Measurements from ENCODE around the gene GCG. TPM values are rescaled to one million over a fixed set of nuclear protein-coding genes. Genes with fewer than 3 reads are reported as not detected.

The GCG gene
- total and polyA plus RNA-seq, 2 of the 8 experiments (the other 6 are each of a cell fraction or from before 2014, with no cell fraction given): not detected

- Histone ChIP-seq H3K27ac (ENCODE audit: low read depth, low read length) (no peak overlapping the region), H2BK20ac (ENCODE audit: low read length) (no peak overlapping the region), H2AK5ac (ENCODE audit: low read depth, low read length) (no peak overlapping the region), H3K27me3 (replicated peaks in 1 of 4; ENCODE audit: control insufficient read depth in 3 of 4, extremely low read depth in 1 of 4, insufficient read depth in 3 of 4, low read length in 3 of 4) (no peaks in the 10 kb centered on the region), H4K20me1 (replicated peaks in 1 of 2; ENCODE audit: control insufficient read depth in 1 of 2, insufficient read depth in 2 of 2, low read length in 2 of 2) (no peaks in the 10 kb centered on the region), H2BK15ac (ENCODE audit: low read length) (no peak overlapping the region), H2BK5ac (ENCODE audit: low read depth, low read length) (no peak overlapping the region), H3K9ac (replicated peaks in 1 of 4; ENCODE audit: extremely low read depth in 1 of 4, low read depth in 3 of 4, low read length in 3 of 4) (no peak overlapping the region), H2BK120ac (replicated peaks; ENCODE audit: low read depth, low read length) (no peak overlapping the region), H3K23me2 (ENCODE audit: low read depth, low read length) (no peaks in the 10 kb centered on the region), H3K4ac (replicated peaks; ENCODE audit: insufficient read length, low read depth, low read length) (no peak overlapping the region), H3K4me3 (ENCODE audit: extremely low read depth in 1 of 4, insufficient read depth in 2 of 4, low read depth in 3 of 4, low read length in 4 of 4) (no peak overlapping the region), H3K4me1 (replicated peaks in 1 of 4; ENCODE audit: control insufficient read depth in 3 of 4, insufficient read depth in 4 of 4, low read length in 3 of 4) (peaks cover 0 to 6% (median 3%) of the 10 kb centered on the region in 4 experiments; a peak in 3 of 7 replicates), H3K79me2 (ENCODE audit: control insufficient read depth in 1 of 2, insufficient read depth in 2 of 2, low read length in 2 of 2) (no peaks in the 10 kb centered on the region), H3K18ac (ENCODE audit: extremely low read depth, low read length) (no peak overlapping the region), H3K9me3 (ENCODE audit: insufficient read depth in 2 of 2, low read depth in 1 of 2, low read length in 1 of 2) (0 out of 4 replicates have a peak, but pooled peaks cover 0 to 6% of the 10 kb centered on the region in 2 experiments), H3K36me3 (ENCODE audit: control insufficient read depth in 2 of 4, insufficient read depth in 4 of 4, low read length in 3 of 4) (no peaks in the 10 kb centered on the region; a peak in 1 of 8 replicates), H4K5ac (ENCODE audit: insufficient read length, low read depth, low read length) (no peak overlapping the region), H2AFZ (ENCODE audit: low read length) (no peak overlapping the region), H3K56ac (replicated peaks; ENCODE audit: insufficient read length, low read depth, low read length) (no peak overlapping the region), H2BK12ac (ENCODE audit: low read depth, low read length) (no peak overlapping the region), H3K4me2 (ENCODE audit: insufficient read depth in 1 of 2, low read depth in 2 of 2, low read length in 2 of 2) (no peak overlapping the region), H3K14ac (ENCODE audit: insufficient read length) (no peak overlapping the region), H3K23ac (ENCODE audit: insufficient read length) (no peak overlapping the region), H4K91ac (replicated peaks; ENCODE audit: insufficient read length, low read length) (no peak overlapping the region), H3K79me1 (ENCODE audit: low read depth, low read length) (no peaks in the 10 kb centered on the region), H4K8ac (ENCODE audit: extremely low read depth, insufficient read depth, low read length) (no peak overlapping the region)
- FAIRE-seq (no peak), DNase-seq (ENCODE audit: low read depth in 1 of 2, low spot score in 2 of 2) (no peak)
- WGBS, 2 experiments (ENCODE audit: extremely low coverage in 1 of 2, insufficient coverage in 1 of 2, insufficient read length in 1 of 2, insufficient replicate concordance in 2 of 2, low coverage in 1 of 2, low lambda C conversion rate in 2 of 2, missing lambda C conversion rate in 1 of 2): 94% methylated on average over 1 of the region's 1 CpG; no CpG with 5 or more reads in 1 of the 2 experiments
- POLR2A ChIA-PET (ENCODE audit: partially characterized antibody): no interaction called here
- CTCF ChIA-PET (ENCODE audit: partially characterized antibody): interaction anchor here (0.5 kb wide), 1 partner anchor 127 kb away, joined by 3 read pairs; no protein-coding TSS in a partner anchor
- TF ChIP-seq SAP30 (IDR thresholded peaks at IDR 0.05; ENCODE audit: insufficient read depth, insufficient replicate concordance, low read length) (no peak), NRF1 (IDR thresholded peaks at IDR 0.05; ENCODE audit: low read depth, low read length) (no peak), FOSL1 (IDR thresholded peaks at IDR 0.05; ENCODE audit: insufficient read depth, low read depth, low read length) (no peak), SP1 (IDR thresholded peaks at IDR 0.05; ENCODE audit: low read depth, low read length) (no peak), CBX5 (IDR thresholded peaks at IDR 0.05; ENCODE audit: low read depth, low read length) (no peak), POLR2A (IDR thresholded peaks at IDR 0.05; ENCODE audit: control extremely low read depth in 1 of 2, low read depth in 2 of 2, low read length in 2 of 2) (no peak), SP2 (IDR thresholded peaks at IDR 0.05; ENCODE audit: low read length) (no peak), SIN3A (conservative IDR thresholded peaks at IDR 0.05 in 1 of 2, IDR thresholded peaks at IDR 0.05 in 1 of 2; ENCODE audit: low read depth in 1 of 2, low read length in 2 of 2) (no peak), RBBP5 (IDR thresholded peaks at IDR 0.05; ENCODE audit: borderline replicate concordance, low read depth, low read length) (no peak), RAD21 (IDR thresholded peaks at IDR 0.05 in 1 of 2, conservative IDR thresholded peaks at IDR 0.05 in 1 of 2; ENCODE audit: low read depth in 2 of 2, low read length in 2 of 2) (no peak), KDM4A (IDR thresholded peaks at IDR 0.05; ENCODE audit: low read depth, low read length, severe bottlenecking) (no peak), E2F6 (IDR thresholded peaks at IDR 0.05) (no peak), SRF (IDR thresholded peaks at IDR 0.05; ENCODE audit: low read depth, low read length) (no peak), BRCA1 (IDR thresholded peaks at IDR 0.05; ENCODE audit: low read depth, low read length) (no peak)
These were observed 37.8 kb downstream of the GCG start for GRCh38 chr2:162114271-162114670.

Measured in H1 (cell line).